ENCODE measurements around the gene SLC24A1.

SLC24A1 gene

GRCh38 chr15:65610871-65611718 is 10.6 kb upstream of the SLC24A1 start, which contains the start of gene INTS14 (continued):
- TF ChIP-seq WT1 (tag by site-specific recombination; IDR thresholded peaks at IDR 0.05) = peak; percentile 85
- no peak for TF ChIP-seq ZNF211 (tag by site-specific recombination; IDR thresholded peaks at IDR 0.05; ENCODE audit: low read depth)
- TF ChIP-seq ZNF600 (tag by site-specific recombination; IDR thresholded peaks at IDR 0.05) = peak; percentile 96
- peak; percentile 85 for TF ChIP-seq ZSCAN4 (tag by site-specific recombination; IDR thresholded peaks at IDR 0.05)
- TF ChIP-seq ZBTB6 (tag by site-specific recombination; IDR thresholded peaks at IDR 0.05) = peak; percentile 70
- peak; percentile 95 for TF ChIP-seq INSM2 (tag by site-specific recombination; IDR thresholded peaks at IDR 0.05)
- TF ChIP-seq ZNF623 (tag by site-specific recombination; IDR thresholded peaks at IDR 0.05) = peak; percentile 51
- TF ChIP-seq ZNF843 (tag by site-specific recombination; IDR thresholded peaks at IDR 0.05) = peak; percentile 92
- TF ChIP-seq ZNF266 (tag by site-specific recombination; IDR thresholded peaks at IDR 0.05; ENCODE audit: low read depth) = peak; percentile 48; the same call in 1 of the 2 replicates
- TF ChIP-seq ZNF664 (tag by site-specific recombination; IDR thresholded peaks at IDR 0.05) = peak; percentile 85; the same call in 1 of the 2 replicates
- TF ChIP-seq ZSCAN30 (tag by site-specific recombination; IDR thresholded peaks at IDR 0.05) = peak; percentile 100
- TF ChIP-seq ZNF701 (tag by site-specific recombination; IDR thresholded peaks at IDR 0.05) = no peak
- peak; percentile 99 for TF ChIP-seq IKZF3 (tag by site-specific recombination; IDR thresholded peaks at IDR 0.05)
- no peak for TF ChIP-seq ELK4 (IDR thresholded peaks at IDR 0.05; ENCODE audit: borderline replicate concordance, low read depth, low read length)
- TF ChIP-seq ZNF677 (tag by site-specific recombination; IDR thresholded peaks at IDR 0.05) = 0 out of 2 replicates have a peak, but pooled peaks have one; percentile 32
- peak; percentile 96 for TF ChIP-seq PATZ1 (tag by site-specific recombination; IDR thresholded peaks at IDR 0.05)
- TF ChIP-seq ZNF837 (tag by site-specific recombination; IDR thresholded peaks at IDR 0.05) = 0 out of 2 replicates have a peak, but pooled peaks have one; percentile 86
- TF ChIP-seq ZNF2 (tag by site-specific recombination; IDR thresholded peaks at IDR 0.05) = peak; percentile 99
- TF ChIP-seq ZNF596 (tag by site-specific recombination; IDR thresholded peaks at IDR 0.05) = peak; percentile 14; the same call in 1 of the 2 replicates
- TF ChIP-seq ZNF660 (tag by site-specific recombination; IDR thresholded peaks at IDR 0.05) = peak; percentile 100
- TF ChIP-seq ATF2 (tag by site-specific recombination; IDR thresholded peaks at IDR 0.05; ENCODE audit: low read depth) = no peak
- TF ChIP-seq ZNF76 (tag by site-specific recombination; IDR thresholded peaks at IDR 0.05; ENCODE audit: borderline replicate concordance, low read depth) = peak; percentile 91
- TF ChIP-seq ZNF639 (tag by site-specific recombination; IDR thresholded peaks at IDR 0.05) = peak; percentile 99
- TF ChIP-seq ZBTB8A (tag by site-specific recombination; IDR thresholded peaks at IDR 0.05) = peak; percentile 88
- TF ChIP-seq MEIS1 (CRISPR knock-in tag; IDR thresholded peaks at IDR 0.05; ENCODE audit: borderline replicate concordance) = no peak
- no peak for TF ChIP-seq SETDB1 (IDR thresholded peaks at IDR 0.05; ENCODE audit: insufficient read length, low read length)
- TF ChIP-seq SP7 (tag by site-specific recombination; IDR thresholded peaks at IDR 0.05) = peak; percentile 98
- TF ChIP-seq ZNF768 (tag by site-specific recombination; IDR thresholded peaks at IDR 0.05) = peak; percentile 57; the same call in 1 of the 2 replicates
